ENCODE data around the gene EXOSC5.
A peak's percentile ranks its signal among the peaks of the same experiment; 100 is the strongest.
"Not testable (repeated sequence)": the region's sequence is repeated elsewhere in the genome, so short reads cannot be mapped to it uniquely, and the experiment has no call there.

Gene EXOSC5

DNA sequence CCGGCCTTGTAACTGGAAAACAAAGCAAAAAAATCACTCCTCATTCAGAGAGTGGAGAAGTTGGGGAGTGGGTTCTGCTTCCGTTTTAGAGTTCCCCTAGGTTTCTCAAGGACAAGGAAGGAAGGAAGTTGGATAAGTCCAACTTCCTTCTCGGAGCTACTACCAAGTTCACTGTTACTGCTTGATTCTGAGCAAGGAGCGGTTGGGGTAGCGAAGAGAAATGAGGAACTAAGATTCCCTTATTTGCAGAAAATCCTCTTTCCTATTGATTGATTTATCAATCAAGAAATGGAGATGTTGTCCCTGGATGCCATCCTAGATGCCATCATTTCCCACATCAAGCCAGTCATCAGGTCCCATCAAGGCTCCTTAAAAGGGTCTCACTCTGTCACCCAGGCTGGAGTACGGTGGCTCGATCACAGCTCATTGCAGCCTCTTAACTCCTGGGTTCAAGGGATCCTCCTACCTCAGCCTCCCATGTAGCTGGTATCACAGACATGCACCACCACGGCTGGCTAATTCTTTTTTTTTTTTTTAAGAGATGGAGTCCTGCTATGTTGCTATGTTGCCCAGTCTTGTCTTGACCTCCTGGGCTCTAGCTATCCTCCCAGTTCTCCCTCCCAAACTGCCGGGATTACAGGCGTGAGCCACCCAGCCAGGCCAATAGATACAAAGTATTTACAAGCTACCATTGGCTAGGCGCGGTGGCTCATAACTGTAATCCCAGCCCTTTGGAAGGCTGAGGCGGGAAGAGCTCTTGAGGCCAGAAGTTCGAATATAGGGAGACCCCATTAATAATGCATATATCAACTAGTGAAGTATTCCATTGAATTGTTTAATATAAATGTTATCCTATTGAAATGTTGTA lies 32.4 kb downstream of the EXOSC5 start:
- peak; percentile 63 for DNase-seq

DNA sequence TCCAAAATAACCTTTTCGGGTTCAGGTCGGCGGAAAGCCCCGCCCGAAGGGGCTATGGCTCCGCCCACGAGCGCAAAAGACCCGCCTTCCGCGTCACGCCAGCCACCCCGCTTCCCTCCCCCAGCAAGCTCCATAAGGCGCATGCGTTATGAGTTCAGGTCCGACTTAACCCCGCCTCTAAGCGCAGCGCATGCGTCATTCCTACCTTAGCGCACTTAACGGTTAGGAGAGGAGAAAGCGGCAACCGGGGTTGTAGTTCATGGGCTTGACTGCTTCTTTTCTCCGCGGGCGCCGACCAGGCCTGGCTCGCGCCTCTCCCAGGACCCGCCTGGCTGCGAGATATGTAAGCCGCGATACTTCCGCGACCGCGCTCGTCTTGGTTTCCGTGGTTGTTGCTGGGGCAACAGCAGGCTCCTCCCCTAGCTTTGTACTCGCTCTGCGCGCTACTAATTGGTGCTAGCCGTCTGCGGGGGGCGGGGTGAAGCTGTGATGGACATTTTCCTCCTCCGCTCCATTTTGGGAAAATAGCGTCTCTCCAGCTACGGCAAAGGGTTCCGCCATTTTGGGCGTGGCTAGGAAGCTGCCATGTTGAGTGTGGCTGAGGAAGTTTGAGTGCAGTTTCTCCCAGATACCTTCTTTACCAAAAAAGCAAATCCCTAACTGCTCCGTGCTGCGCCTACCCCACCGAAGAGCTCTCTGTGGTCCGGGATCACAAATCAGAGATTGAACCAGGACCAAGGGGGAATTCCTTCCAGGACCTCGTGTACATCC lies 33.2 kb downstream of the EXOSC5 start, which contains the start of gene B9D2:
Gene B9D2, minus strand, starts transcription at position 397 of the 771 bp plus-strand sequence. CDS start 630 bp downstream, outside the sequence.
- peak; percentile 92 for DNase-seq

DNA sequence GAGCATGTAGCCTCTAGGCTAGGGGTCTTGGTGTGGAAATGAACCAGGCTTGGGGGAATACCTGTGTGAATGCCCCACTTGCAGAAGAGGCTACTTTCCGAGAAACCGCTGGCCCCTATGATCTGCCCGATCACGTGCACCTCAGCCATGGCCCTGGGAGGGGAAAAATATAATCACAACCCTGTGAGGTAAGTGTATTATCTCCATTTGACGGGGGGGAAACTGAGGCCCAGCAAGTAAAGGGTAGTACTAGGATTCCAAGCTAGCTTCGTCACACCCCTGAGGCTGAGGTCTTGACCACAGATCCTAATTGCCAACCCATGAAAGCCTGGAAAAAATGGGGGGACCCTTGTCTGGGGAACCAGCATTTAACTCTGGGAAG lies 33.8 kb downstream of the EXOSC5 start:
- DNase-seq = no peak

GRCh38 chr19:41362143-41362847 lies 34.9 kb downstream of the EXOSC5 start:
- no peak for DNase-seq

DNA sequence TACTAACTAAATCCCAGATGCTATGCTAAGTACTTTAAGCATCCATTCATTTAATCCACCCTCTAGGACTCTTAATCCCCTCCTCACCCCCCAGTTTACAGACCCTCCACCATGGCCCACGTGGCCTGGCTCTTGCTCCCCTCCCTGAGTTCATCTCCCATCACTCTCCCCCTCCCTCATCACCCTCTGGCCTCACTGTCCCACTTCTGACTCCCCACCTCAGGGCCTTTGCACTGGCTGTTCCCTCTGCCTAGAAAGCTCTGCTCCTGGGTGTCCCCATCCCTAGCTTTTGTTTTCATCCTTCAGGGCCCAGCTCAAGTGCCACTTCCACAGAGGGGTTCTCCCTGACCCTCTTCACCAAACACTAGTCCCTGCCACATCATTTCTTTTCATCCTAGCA lies 37.4 kb downstream of the EXOSC5 start:
- no peak for DNase-seq

DNA sequence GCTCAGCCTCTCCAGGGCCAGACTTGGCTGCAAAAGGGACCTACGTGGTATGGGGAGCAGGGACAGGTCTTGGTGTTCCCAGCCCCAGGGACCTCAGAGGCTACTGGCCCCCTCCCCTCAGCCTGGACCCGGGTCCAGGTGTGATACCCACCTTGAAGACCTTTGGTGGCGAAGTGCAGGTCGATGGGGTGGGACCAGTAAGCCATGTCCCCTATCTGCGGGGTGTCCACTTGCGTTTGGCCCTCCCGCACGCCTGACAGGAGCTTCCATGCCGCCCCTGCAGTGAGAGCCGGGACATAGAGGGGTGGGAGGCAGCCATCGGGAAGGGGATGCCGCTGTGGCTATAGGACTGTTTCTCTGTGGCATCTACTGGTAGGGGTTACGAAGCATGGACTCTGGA lies 39.4 kb downstream of the EXOSC5 start:
- no peak for DNase-seq

GRCh38 chr19:41356984-41357739 lies 40.0 kb downstream of the EXOSC5 start:
- DNase-seq = no peak

DNA sequence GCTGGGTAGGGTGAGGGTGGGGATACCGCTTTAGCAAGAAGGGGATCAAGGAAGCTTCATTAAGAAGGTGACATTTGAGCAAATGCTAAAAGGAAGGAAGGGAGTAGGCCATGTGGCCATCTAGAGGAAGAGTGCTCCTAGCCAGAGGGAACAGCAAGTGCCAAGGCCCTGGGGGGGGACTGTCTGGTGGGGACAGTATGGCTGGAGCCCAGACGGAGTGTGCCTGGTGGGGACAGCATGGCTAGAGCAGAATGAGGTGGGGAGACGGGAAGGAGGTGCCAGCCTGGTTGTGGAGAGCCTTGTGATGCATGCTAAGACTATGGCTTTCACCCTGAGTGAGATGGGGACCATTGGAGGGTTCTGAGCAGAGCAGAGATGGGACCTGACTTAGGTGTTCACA lies 41.4 kb downstream of the EXOSC5 start:
- no peak for DNase-seq

GRCh38 chr19:41355035-41355434 lies 42.1 kb downstream of the EXOSC5 start:
- DNase-seq = no peak

DNA sequence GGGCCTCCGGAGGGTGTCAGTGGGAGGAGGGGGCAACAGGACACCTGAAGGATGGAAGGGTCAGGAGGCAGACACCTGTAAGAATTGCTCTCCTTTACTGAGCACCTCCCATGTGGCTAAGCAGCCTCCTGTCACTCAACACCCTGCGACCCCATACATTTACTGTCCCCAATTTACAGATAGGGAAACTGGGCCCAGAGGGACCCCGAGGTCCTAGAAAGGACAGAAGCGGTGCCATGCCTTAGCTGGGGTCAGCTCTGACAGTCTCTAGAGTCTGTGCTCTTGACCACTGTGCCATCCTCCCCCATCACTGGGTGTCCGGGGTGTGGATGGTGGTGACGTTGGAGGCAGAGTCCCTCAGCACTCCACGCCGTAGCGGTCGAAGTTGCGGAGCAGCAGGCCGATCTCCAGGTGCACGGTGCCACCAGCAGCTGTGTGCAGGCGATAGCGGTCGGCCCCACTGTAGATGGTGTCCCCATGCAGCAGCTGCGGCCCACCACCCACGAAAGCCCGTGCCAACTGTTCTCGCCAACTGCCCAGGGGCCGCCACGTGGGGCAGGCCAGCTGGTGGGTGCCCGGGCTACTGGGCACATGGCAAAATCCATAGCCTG lies 42.7 kb downstream of the EXOSC5 start:
- no peak for DNase-seq

DNA sequence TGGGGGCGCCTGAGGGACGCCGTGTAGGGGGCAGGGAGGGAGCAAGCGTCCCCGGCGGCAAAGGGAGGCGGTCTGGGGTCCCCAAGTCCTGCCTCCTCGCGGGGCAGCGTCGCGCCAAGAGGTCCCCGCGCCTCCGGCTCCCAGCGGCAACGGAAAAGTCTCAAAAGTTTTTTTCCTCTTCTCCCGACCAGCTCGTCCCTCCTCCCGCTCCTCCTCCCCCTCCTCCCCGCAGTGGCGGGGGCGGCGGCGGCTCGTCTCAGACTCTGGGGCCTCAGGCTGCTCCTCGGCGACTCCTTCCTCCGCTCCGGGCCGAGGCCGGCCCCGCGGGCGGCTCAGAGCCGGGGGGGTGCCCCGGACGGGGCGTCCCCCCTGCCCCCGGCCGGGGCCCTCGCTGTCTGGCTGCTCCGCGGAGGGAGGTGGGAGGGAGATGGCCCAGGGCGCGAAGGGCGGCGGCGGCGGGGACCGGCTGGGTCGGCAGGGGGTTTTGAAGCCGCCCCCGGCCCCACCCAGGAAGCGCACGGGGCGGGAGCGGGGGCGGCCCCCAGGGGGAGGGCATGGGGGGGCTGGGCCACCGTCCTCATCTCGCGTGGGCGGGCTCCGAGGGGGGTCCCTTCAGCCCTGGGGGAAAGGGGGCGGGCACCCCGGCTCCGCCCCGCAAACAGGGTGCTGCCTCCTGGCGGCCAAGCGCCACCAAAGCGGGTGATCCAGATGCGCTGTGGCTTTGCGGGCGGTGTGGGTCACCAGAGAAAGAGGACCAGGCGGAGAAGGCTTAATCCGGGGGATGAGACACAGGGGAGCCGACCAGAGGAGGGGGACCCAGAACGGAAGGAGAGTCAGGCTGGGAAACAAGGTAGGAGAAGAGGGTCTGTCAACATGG lies 43.5 kb downstream of the EXOSC5 start, which contains the start of gene TGFB1:
Gene TGFB1, minus strand, starts transcription at position 457 of the 877 bp plus-strand sequence. CDS start 878 bp downstream, outside the sequence.
- peak; percentile 67 for DNase-seq

- peak; percentile 56 for DNase-seq
Observed at GRCh38 chr19:41352609-41353465, 44.3 kb downstream of the EXOSC5 start.

DNA sequence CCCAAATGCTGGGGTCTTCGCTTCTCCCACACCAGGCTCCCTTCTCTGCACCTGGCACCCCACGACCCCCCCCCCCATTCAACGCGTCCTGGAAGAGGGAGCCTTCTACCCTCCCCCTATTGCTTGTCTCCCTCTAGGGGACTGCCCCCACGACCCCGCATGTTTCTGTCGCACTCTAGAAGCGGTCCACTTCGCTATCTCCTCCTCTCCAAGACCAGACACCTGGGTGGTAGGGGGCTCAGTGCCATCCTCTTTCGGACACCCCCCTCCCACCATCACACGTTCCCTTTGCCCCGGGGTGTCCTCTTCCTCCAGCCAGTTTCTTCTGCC lies 44.9 kb downstream of the EXOSC5 start:
- DNase-seq = no peak

DNA sequence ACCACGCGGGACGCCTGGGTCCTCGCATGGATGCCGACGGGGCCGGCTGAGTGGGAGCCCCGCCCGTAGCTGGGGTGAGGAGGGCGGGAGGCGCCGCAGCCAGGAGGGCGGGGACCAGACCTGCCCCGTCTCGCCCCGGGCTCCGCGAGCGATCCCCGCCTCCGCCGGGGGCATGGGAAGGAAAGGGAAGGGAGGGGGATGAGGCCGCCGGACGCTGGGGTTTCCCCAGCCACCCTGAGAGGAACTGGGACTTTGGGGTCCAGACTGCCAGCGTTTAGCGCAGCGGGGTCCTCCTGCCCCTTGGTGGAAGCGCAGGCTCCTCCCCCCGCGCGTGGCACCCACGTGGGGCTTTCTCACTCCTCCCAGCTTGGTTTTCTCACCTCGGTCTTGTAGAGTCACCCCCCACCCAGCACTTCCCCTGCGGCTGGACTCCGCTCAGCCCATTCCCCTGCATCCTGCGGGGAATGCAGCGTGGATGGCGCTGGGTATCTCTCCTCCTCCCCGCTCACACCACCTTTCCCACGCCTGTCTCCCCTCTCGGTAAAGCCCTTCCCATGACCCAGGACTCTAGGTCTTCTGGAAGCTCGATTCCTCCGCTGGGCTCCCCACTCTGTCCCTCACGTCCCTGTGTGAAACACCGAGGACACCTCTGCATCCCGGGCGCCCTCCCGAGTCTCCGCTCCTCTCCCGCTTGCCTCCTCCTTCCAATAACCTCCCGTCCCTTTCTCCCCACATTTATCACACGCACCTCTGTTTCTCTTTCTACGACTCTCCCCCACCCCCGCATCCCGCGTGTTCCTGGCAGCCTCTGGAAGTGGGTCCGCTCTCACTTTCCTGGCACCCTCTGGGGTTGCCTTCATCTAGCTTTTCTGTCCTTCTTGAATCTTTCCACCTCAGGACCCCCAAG lies 45.6 kb downstream of the EXOSC5 start:
- DNase-seq = peak; percentile 61

DNA sequence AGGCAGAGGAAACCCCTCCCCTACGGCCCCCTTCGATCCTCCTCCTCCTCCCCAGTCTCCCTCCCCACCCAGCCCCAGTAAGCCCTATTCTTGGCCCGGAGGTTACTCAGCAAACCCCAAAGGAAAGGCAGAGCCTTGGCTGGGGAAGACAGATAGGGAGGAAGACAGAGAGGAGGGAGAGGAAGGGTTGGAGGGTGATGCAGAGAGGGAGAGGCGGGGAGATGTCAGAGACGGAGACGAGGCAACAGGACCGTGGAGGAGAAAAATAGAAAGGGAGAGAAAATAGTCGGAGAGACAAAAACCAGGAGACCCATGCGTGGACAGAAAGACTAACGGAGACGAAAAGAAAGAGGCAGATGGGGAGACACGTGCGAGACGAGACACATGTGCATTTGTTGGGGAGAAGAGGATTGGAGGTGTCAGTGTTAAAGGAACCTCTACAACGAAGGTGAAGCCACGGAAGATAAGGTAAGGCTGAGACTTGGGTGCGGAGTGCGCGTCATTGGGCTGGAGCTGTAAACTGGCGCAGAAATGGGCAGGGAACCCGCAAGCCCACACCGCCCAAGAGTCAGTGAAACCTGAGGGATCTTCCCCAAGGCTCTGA lies 46.3 kb downstream of the EXOSC5 start:
- DNase-seq = peak; percentile 37

DNA sequence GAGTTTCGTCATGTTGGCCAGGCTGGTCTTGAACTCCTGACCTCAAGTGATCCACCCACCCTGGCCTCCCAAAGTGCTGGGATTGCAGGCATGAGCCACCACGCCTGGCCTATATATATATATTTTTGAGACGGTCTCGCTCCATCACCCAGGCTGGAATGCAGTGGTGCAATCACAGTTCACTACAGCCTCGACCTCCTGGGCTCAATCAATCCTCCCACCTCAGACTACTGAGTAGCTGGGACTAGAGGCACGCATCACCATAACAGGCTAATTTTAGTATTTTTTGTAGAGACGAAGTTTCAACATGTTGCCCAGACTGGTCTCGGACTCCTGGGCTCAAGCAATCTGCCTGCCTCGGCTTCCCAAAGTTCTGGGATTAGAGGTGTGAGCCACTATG lies 50.2 kb downstream of the EXOSC5 start:
- DNase-seq = not testable (repeated sequence)

GRCh38 chr19:41344162-41344561 lies 53.0 kb downstream of the EXOSC5 start:
- DNase-seq = no peak

DNA sequence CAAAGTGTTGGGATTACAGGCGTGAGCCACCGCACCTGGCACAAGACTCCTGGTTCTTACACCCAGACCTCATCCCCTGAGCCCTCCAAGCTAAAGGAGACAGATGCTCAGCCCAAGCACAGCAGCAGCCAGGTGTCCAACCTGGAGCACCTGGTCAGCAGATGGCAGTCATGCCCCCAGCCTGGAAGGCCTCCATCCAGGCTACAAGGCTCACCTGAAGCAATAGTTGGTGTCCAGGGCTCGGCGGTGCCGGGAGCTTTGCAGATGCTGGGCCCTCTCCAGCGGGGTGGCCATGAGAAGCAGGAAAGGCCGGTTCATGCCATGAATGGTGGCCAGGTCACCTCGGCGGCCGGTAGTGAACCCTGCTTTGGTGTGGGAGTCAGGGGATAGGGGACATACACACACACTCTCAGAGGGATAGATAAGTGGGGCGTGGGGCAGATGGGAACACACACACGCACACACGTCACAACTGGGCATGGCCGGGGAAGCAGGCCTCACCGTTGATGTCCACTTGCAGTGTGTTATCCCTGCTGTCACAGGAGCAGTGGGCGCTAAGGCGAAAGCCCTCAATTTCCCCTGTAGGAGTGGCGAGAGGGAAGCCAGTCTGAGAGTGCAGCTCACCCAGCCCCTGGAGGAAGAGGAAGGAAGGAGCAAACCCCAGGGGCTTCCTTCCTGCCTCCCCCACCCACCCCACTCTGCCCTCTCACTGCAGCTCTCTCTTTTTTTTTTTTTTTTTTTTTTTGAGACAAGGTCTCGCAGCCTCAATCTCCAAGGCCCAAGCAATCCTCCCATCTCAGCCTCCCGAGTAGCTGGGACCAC lies 55.3 kb downstream of the EXOSC5 start:
- peak; percentile 15 for DNase-seq
